Mononuclear cell (primary cell): ENCODE measurements around the gene CAMK2D. TPM values are rescaled to one million over a fixed set of nuclear protein-coding genes. Genes with fewer than 3 reads are reported as not detected.

Experiments
- H3K27me3 ChIP-seq: 2 replicates; pipeline ENCODE4 v1.6.0; 2011; ENCODE audit warnings: low read length, control low read depth; ENCODE audit not compliant: insufficient read depth
- H3K4me1 ChIP-seq: 2 replicates; pipeline ENCODE4 v1.5.1; 2011; ENCODE audit warnings: mild to moderate bottlenecking, low read length, control low read depth; ENCODE audit not compliant: insufficient read depth
- H3K4me3 ChIP-seq: 2 replicates; pipeline ENCODE4 v1.5.1; 2011; ENCODE audit warnings: mild to moderate bottlenecking, low read length, moderate library complexity
- H3K9me3 ChIP-seq: 2 replicates; pipeline ENCODE4 v1.5.1; 2011; ENCODE audit warnings: low read depth, mild to moderate bottlenecking, control low read depth, low read length
- total RNA-seq: library from RNA; depleted of rRNA; stranded (reverse); fragments of >200 nt; gene quantifications from one replicate; pipeline ENCODE4 v1.2.3, GENCODE V29; 2012

Gene CAMK2D
- total RNA-seq, 1 donor, result 58.6 TPM

DNA sequence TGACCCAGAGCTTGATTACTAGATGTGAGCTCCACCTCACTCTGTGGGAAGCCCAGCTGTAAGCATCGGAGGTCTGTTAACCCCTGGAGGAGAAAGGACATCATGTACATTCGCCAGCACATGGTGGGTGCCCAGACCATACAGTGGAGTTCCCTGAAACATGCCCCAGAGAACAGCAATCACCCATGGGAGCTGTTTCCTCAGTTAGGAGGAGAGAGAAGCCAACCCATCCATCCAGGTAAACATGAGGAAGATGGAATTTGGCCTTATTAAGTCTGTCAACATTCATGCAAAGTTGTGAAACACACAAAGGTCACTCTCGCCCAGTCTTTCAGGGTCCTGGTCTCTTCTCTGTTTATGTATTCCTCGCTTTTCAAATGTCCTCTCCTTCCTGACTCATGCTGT lies 357.4 kb downstream of the CAMK2D start:
- Histone ChIP-seq H3K27me3 (no peaks in the 10 kb centered on the region), H3K4me3 (no peak overlapping the region), H3K4me1 (no peaks in the 10 kb centered on the region), H3K9me3 (no peaks in the 10 kb centered on the region)

Other genes with a start within 250 kb of the CAMK2D start
- 0.10 TPM for gene ARSJ, start 217.9 kb upstream of the CAMK2D start, total RNA-seq